ENCODE data around the gene KISS1R. TPM values are rescaled to one million over a fixed set of nuclear protein-coding genes. Genes with fewer than 3 reads are reported as not detected.

The KISS1R gene
- total and polyA plus RNA-seq, 4 donors: not detected

- peak; percentile 88 for DNase-seq (ENCODE audit: low spot score)
- TF ChIP-seq GABPA (IDR thresholded peaks at IDR 0.05 in 1 of 2, conservative IDR thresholded peaks at IDR 0.05 in 1 of 2): peak in 1 of 2 donors; percentile 40
- peak; percentile 93 for TF ChIP-seq ATF3 (IDR thresholded peaks at IDR 0.05)
- peak; percentile 20 to 28 for TF ChIP-seq HNF4A (conservative IDR thresholded peaks at IDR 0.05)
- no peak for TF ChIP-seq FOXA2 (IDR thresholded peaks at IDR 0.05)
- peak in 1 of 2 donors; percentile 51 for TF ChIP-seq JUND (IDR thresholded peaks at IDR 0.05)
- TF ChIP-seq ZBTB33 (IDR thresholded peaks at IDR 0.05): no peak
- TF ChIP-seq NR2F2 (IDR thresholded peaks at IDR 0.05): peak; percentile 28
- TF ChIP-seq EGR1 (IDR thresholded peaks at IDR 0.05; ENCODE audit: low read depth in 2 of 2): no peak
- peak; percentile 24 for TF ChIP-seq FOXA1 (IDR thresholded peaks at IDR 0.05)
- TF ChIP-seq SP1 (IDR thresholded peaks at IDR 0.05): peak; percentile 67
- TF ChIP-seq, protein P1, sequence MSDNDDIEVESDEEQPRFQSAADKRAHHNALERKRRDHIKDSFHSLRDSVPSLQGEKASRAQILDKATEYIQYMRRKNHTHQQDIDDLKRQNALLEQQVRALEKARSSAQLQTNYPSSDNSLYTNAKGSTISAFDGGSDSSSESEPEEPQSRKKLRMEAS (IDR thresholded peaks at IDR 0.05): no peak
- TF ChIP-seq YY1 (IDR thresholded peaks at IDR 0.05): peak; percentile 96
- H3K9ac ChIP-seq (ENCODE audit: low read depth in 1 of 2, low read length in 2 of 2): peak within 1 kb of the TSS; percentile 77 to 82
- no peaks in the 10 kb centered on the region for H3K27me3 ChIP-seq (ENCODE audit: control insufficient read depth in 4 of 4, insufficient read depth in 4 of 4, low read length in 3 of 4)
- peaks cover 0 to 17% (median 7%) of the 10 kb centered on the region in 4 donors for H3K36me3 ChIP-seq (ENCODE audit: control insufficient read depth in 4 of 4, insufficient read depth in 3 of 4, low read depth in 1 of 4, low read length in 3 of 4)
- H3K9me3 ChIP-seq (ENCODE audit: control insufficient read depth in 4 of 4, low read length in 3 of 4): no peaks in the 10 kb centered on the region
- peak within 1 kb of the TSS; percentile 83 to 93 for H3K27ac ChIP-seq (ENCODE audit: low read depth in 1 of 2, low read length in 2 of 2)
- peaks cover 0 to 7% (median 4%) of the 10 kb centered on the region in 4 donors for H3K4me1 ChIP-seq (ENCODE audit: control insufficient read depth in 4 of 4, insufficient read depth in 4 of 4, low read length in 3 of 4)
- peak within 1 kb of the TSS; percentile 74 to 91 (median 84) for H3K4me3 ChIP-seq (ENCODE audit: low read depth in 1 of 3, low read length in 3 of 3)
- under 1% methylated on average over 68 of the region's 69 CpGs for WGBS
Measured at GRCh38 chr19:892894-893689, 24.0 kb upstream of the KISS1R start, which contains the start of the genes MED16 and RNU6-9. Gene MED16, minus strand, starts transcription at chr19:893187. Its CDS starts 2,056 bp downstream, at chr19:891131. Gene RNU6-9, plus strand, starts transcription at chr19:893484.

- Histone ChIP-seq H3K9me3 (ENCODE audit: control insufficient read depth in 4 of 4, low read length in 3 of 4) (no peaks in the 10 kb centered on the region), H3K27ac (ENCODE audit: low read depth in 1 of 2, low read length in 2 of 2) (no peak overlapping the region), H3K4me3 (ENCODE audit: low read depth in 1 of 3, low read length in 3 of 3) (no peak overlapping the region), H3K9ac (ENCODE audit: low read depth in 1 of 2, low read length in 2 of 2) (no peak overlapping the region), H3K27me3 (ENCODE audit: control insufficient read depth in 4 of 4, insufficient read depth in 4 of 4, low read length in 3 of 4) (no peaks in the 10 kb centered on the region), H3K36me3 (ENCODE audit: control insufficient read depth in 4 of 4, insufficient read depth in 3 of 4, low read depth in 1 of 4, low read length in 3 of 4) (peaks cover 0 to 8% (median 4%) of the 10 kb centered on the region in 4 donors), H3K4me1 (ENCODE audit: control insufficient read depth in 4 of 4, insufficient read depth in 4 of 4, low read length in 3 of 4) (peaks cover 0 to 7% (median 4%) of the 10 kb centered on the region in 4 donors)
- 98% methylated on average over 10 of the region's 10 CpGs for WGBS
- no peak for DNase-seq (ENCODE audit: low spot score)
- TF ChIP-seq FOXA2 (IDR thresholded peaks at IDR 0.05) (no peak), FOXA1 (IDR thresholded peaks at IDR 0.05) (no peak), EGR1 (IDR thresholded peaks at IDR 0.05; ENCODE audit: low read depth in 2 of 2) (no peak), HNF4G (IDR thresholded peaks at IDR 0.05) (no peak), NR2F2 (IDR thresholded peaks at IDR 0.05) (no peak), JUND (IDR thresholded peaks at IDR 0.05) (no peak), ZBTB33 (IDR thresholded peaks at IDR 0.05) (no peak), HNF4A (conservative IDR thresholded peaks at IDR 0.05) (no peak), CTCF (IDR thresholded peaks at IDR 0.05; ENCODE audit: low read depth, low read length, missing input control) (no peak), YY1 (IDR thresholded peaks at IDR 0.05) (no peak), REST (IDR thresholded peaks at IDR 0.05) (no peak), RXRA (IDR thresholded peaks at IDR 0.05) (no peak), SP1 (IDR thresholded peaks at IDR 0.05) (no peak), GABPA (IDR thresholded peaks at IDR 0.05 in 1 of 2, conservative IDR thresholded peaks at IDR 0.05 in 1 of 2) (no peak), RAD21 (IDR thresholded peaks at IDR 0.05) (no peak)
- TF ChIP-seq, protein P1 (IDR thresholded peaks at IDR 0.05): no peak
Measured at GRCh38 chr19:896434-896833, 20.7 kb upstream of the KISS1R start.

Data from liver (tissue), 9 donors.